Neutrophil (primary cell): Measurements from ENCODE around the gene LHX8.
"Not testable (repeated sequence)": the region's sequence is repeated elsewhere in the genome, so short reads cannot be mapped to it uniquely, and the experiment has no call there.

Source experiments
- H3K27ac ChIP-seq: fragments of 200-600 bp; sonication (generic); 2 replicates; pipeline ENCODE4 v1.5.1; 2016; ENCODE audit warnings: mild to moderate bottlenecking, moderate library complexity
- H3K27me3 ChIP-seq: fragments of 200-600 bp; sonication (generic); 2 replicates; pipeline ENCODE4 v1.6.0; 2016; ENCODE audit warnings: mild to moderate bottlenecking
- H3K36me3 ChIP-seq: fragments of 200-600 bp; sonication (generic); 2 replicates; pipeline ENCODE4 v1.5.1; 2017
- H3K4me1 ChIP-seq, 2 experiments: fragments of 200-600 bp in 1 of 2; sonication (generic) in 1 of 2; 1 replicate in 1 of 2; 2 replicates in 1 of 2; pipeline versions ENCODE4 v1.5.1 to v1.6.1; 2013 to 2016; ENCODE audit warnings: low read depth in 1 of 2, low read length in 1 of 2, mild to moderate bottlenecking in 1 of 2, moderate library complexity in 1 of 2; ENCODE audit not compliant: control insufficient read depth in 1 of 2, insufficient read depth in 1 of 2
- H3K4me3 ChIP-seq, 2 experiments: fragments of 200-600 bp in 1 of 2; sonication (generic) in 1 of 2; 1 replicate in 1 of 2; 2 replicates in 1 of 2; pipeline ENCODE4 v1.5.1; 2013 to 2016; ENCODE audit warnings: low read depth in 1 of 2, low read length in 1 of 2, mild to moderate bottlenecking in 1 of 2, moderate library complexity in 1 of 2
- H3K9me3 ChIP-seq: fragments of 200-600 bp; sonication (generic); 2 replicates; pipeline ENCODE4 v1.5.1; 2016
- CTCF ChIP-seq: fragments of 200-600 bp; sonication (generic); IDR thresholded peaks from 2 replicates; pipeline ENCODE4 v1.5.1; 2016; ENCODE audit warnings: antibody characterized with exemption

LHX8 gene

GRCh38 chr1:75172556-75172955 lies 38.4 kb downstream of the LHX8 start:
- H3K9me3 ChIP-seq = no peaks in the 10 kb centered on the region
- H3K27me3 ChIP-seq = no peaks in the 10 kb centered on the region

GRCh38 chr1:75174031-75174760 lies 40.0 kb downstream of the LHX8 start:
- Histone ChIP-seq H3K36me3 (no peaks in the 10 kb centered on the region), H3K27me3 (no peaks in the 10 kb centered on the region)
- no peak for TF ChIP-seq CTCF

More at GRCh38 chr1:75172556-75172955, 38.4 kb downstream of the LHX8 start:
- H3K27ac ChIP-seq = no peak overlapping the region
- H3K4me3 ChIP-seq = no peak overlapping the region
- no peaks in the 10 kb centered on the region for H3K4me1 ChIP-seq
- no peaks in the 10 kb centered on the region for H3K36me3 ChIP-seq
- no peak for TF ChIP-seq CTCF

GRCh38 chr1:75181214-75181955 lies 47.2 kb downstream of the LHX8 start:
- not testable (repeated sequence) for H3K9me3 ChIP-seq, H3K4me1 ChIP-seq, H3K4me3 ChIP-seq, H3K27me3 ChIP-seq, H3K27ac ChIP-seq, H3K36me3 ChIP-seq

More at GRCh38 chr1:75174031-75174760, 40.0 kb downstream of the LHX8 start:
- H3K4me1 ChIP-seq = no peaks in the 10 kb centered on the region
- H3K4me3 ChIP-seq = no peak overlapping the region
- no peaks in the 10 kb centered on the region for H3K9me3 ChIP-seq
- no peak overlapping the region for H3K27ac ChIP-seq

- H3K4me1 ChIP-seq = no peaks in the 10 kb centered on the region
- H3K27me3 ChIP-seq = no peaks in the 10 kb centered on the region
- H3K9me3 ChIP-seq = no peaks in the 10 kb centered on the region
- H3K4me3 ChIP-seq = no peak overlapping the region
- no peaks in the 10 kb centered on the region for H3K36me3 ChIP-seq
- H3K27ac ChIP-seq = no peak overlapping the region
- TF ChIP-seq CTCF = no peak
Observed at GRCh38 chr1:75188892-75189291, 54.7 kb downstream of the LHX8 start.

GRCh38 chr1:75198163-75198562 lies 64.0 kb downstream of the LHX8 start:
- no peaks in the 10 kb centered on the region for H3K9me3 ChIP-seq
- H3K4me3 ChIP-seq = no peak overlapping the region
- H3K36me3 ChIP-seq = no peaks in the 10 kb centered on the region
- H3K27me3 ChIP-seq = no peaks in the 10 kb centered on the region
- no peaks in the 10 kb centered on the region for H3K4me1 ChIP-seq
- no peak for TF ChIP-seq CTCF
- no peak overlapping the region for H3K27ac ChIP-seq

- no peak for TF ChIP-seq CTCF
- no peaks in the 10 kb centered on the region for H3K9me3 ChIP-seq
- H3K27me3 ChIP-seq = no peaks in the 10 kb centered on the region
- H3K36me3 ChIP-seq = no peaks in the 10 kb centered on the region
- no peaks in the 10 kb centered on the region for H3K4me1 ChIP-seq
- no peak overlapping the region for H3K27ac ChIP-seq
- H3K4me3 ChIP-seq = no peak overlapping the region
Observed at GRCh38 chr1:75198761-75199160, 64.6 kb downstream of the LHX8 start.
